Neuronal stem cell (in vitro differentiated cells): ENCODE data around the gene PLD6.

Experiments
- DNase-seq: peaks from one replicate; pipeline ENCODE4 v3.0.0-alpha.2; 2013; ENCODE audit warnings: low spot score
- H2AFZ ChIP-seq: one replicate; pipeline ENCODE4 v1.6.1; 2013; ENCODE audit warnings: mild to moderate bottlenecking, low read length, inconsistent platforms
- H2AK5ac ChIP-seq: 2 replicates; pipeline ENCODE4 v1.6.1; 2013; ENCODE audit warnings: low read depth, mild to moderate bottlenecking, inconsistent platforms, low read length, moderate library complexity, mixed read lengths
- H2BK120ac ChIP-seq: 2 replicates; pipeline ENCODE4 v1.6.1; 2013; ENCODE audit warnings: low read depth, mild to moderate bottlenecking, inconsistent platforms, low read length, moderate library complexity, mixed read lengths
- H2BK12ac ChIP-seq: one replicate; pipeline ENCODE4 v1.6.1; 2013; ENCODE audit warnings: low read length, inconsistent platforms
- H2BK15ac ChIP-seq: 2 replicates; pipeline ENCODE4 v1.6.1; 2013; ENCODE audit warnings: mild to moderate bottlenecking, low read length, inconsistent platforms, mixed read lengths
- H2BK5ac ChIP-seq: one replicate; pipeline ENCODE4 v1.6.1; 2013; ENCODE audit warnings: inconsistent platforms, mild to moderate bottlenecking, low read length, moderate library complexity
- H3K14ac ChIP-seq: one replicate; pipeline ENCODE4 v1.6.1; 2013; ENCODE audit warnings: low read length, inconsistent platforms
- H3K18ac ChIP-seq: 2 replicates; pipeline ENCODE4 v1.6.1; 2013; ENCODE audit warnings: low read length, inconsistent platforms
- H3K23ac ChIP-seq: 2 replicates; pipeline ENCODE4 v1.6.1; 2013; ENCODE audit warnings: low read depth, mild to moderate bottlenecking, mixed read lengths, low read length, inconsistent platforms; ENCODE audit not compliant: poor library complexity
- H3K27ac ChIP-seq: replicated peaks from 3 replicates; pipeline ENCODE4 v1.5.1; 2013; ENCODE audit warnings: low read length, inconsistent platforms
- H3K27me3 ChIP-seq, 3 experiments: 2 replicates each; pipeline ENCODE4 v1.6.1; 2013; ENCODE audit warnings: low read length in 3 of 3, mild to moderate bottlenecking in 2 of 3, inconsistent platforms in 1 of 3, low read depth in 1 of 3, mixed read lengths in 1 of 3, moderate library complexity in 1 of 3; ENCODE audit not compliant: control insufficient read depth in 3 of 3, insufficient read depth in 3 of 3
- H3K36me3 ChIP-seq, 2 donors: replicated peaks in 1 of 2; 2 replicates each; pipeline ENCODE4 v1.6.1; 2013; ENCODE audit warnings: low read length in 2 of 2; ENCODE audit not compliant: control insufficient read depth in 2 of 2, insufficient read depth in 2 of 2
- H3K4ac ChIP-seq: 2 replicates; pipeline ENCODE4 v1.6.1; 2013; ENCODE audit warnings: inconsistent platforms, mild to moderate bottlenecking, low read length, moderate library complexity
- H3K4me1 ChIP-seq, 2 donors: 1 replicate in 1 of 2; 2 replicates in 1 of 2; pipeline ENCODE4 v1.6.1; 2013; ENCODE audit warnings: low read length in 2 of 2, low read depth in 1 of 2; ENCODE audit not compliant: control insufficient read depth in 2 of 2, insufficient read depth in 1 of 2
- H3K4me2 ChIP-seq: one replicate; pipeline ENCODE4 v1.6.1; 2013; ENCODE audit warnings: mild to moderate bottlenecking, low read length, inconsistent platforms; ENCODE audit not compliant: insufficient read depth, poor library complexity, severe bottlenecking
- H3K4me3 ChIP-seq, 2 donors: 2 replicates each; pipeline ENCODE4 v1.5.1; 2013; ENCODE audit warnings: low read length in 2 of 2, mild to moderate bottlenecking in 2 of 2, inconsistent platforms in 1 of 2, moderate library complexity in 1 of 2
- H3K79me1 ChIP-seq: one replicate; pipeline ENCODE4 v1.6.1; 2013; ENCODE audit warnings: low read depth, mild to moderate bottlenecking, inconsistent platforms, low read length, moderate library complexity
- H3K9ac ChIP-seq: one replicate; pipeline ENCODE4 v1.6.1; 2013; ENCODE audit warnings: mild to moderate bottlenecking, low read depth, low read length, inconsistent platforms; ENCODE audit not compliant: poor library complexity
- H3K9me3 ChIP-seq, 2 donors: replicated peaks in 1 of 2; 2 replicates each; pipeline versions ENCODE3 to v1.6.1; 2013; ENCODE audit warnings: low read length in 2 of 2, mild to moderate bottlenecking in 2 of 2, inconsistent platforms in 1 of 2, low read depth in 1 of 2, mixed read lengths in 1 of 2, moderate library complexity in 1 of 2; ENCODE audit not compliant: control insufficient read depth in 2 of 2, insufficient read depth in 1 of 2
- H4K8ac ChIP-seq: one replicate; pipeline ENCODE4 v1.6.1; 2013; ENCODE audit warnings: low read depth, mild to moderate bottlenecking, inconsistent platforms, low read length, moderate library complexity
- H4K91ac ChIP-seq: one replicate; pipeline ENCODE4 v1.6.1; 2013; ENCODE audit warnings: low read length, low read depth, mild to moderate bottlenecking, inconsistent platforms; ENCODE audit not compliant: poor library complexity
- WGBS, 2 donors: extraction: QIAGEN DNeasy Blood & Tissue Kit; methylation state at CpG; one replicate each; pipeline ENCODE4 v1.1.7; 2013; ENCODE audit warnings: missing lambda C conversion rate in 2 of 2, mixed read lengths in 1 of 2; ENCODE audit not compliant: insufficient read length in 2 of 2, insufficient replicate concordance in 1 of 2; ENCODE audit errors: extremely low coverage in 2 of 2; 5-methylcytosine and 5-hydroxymethylcytosine counted together

PLD6 gene

GRCh38 chr17:17200831-17201230, 5.3 kb downstream of the PLD6 start:
- no peaks in the 10 kb centered on the region for H3K36me3 ChIP-seq
- no peak overlapping the region for H2BK120ac ChIP-seq
- no peak overlapping the region for H3K23ac ChIP-seq
- H3K4ac ChIP-seq: no peak overlapping the region
- no peak overlapping the region for H3K14ac ChIP-seq
- no peak overlapping the region for H4K8ac ChIP-seq
- H2AK5ac ChIP-seq: no peak overlapping the region
- no peak overlapping the region for H3K4me2 ChIP-seq
- no peak overlapping the region for H4K91ac ChIP-seq
- no peak overlapping the region for H2BK15ac ChIP-seq
- peaks cover 1 to 10% of the 10 kb centered on the region in 2 donors for H3K4me1 ChIP-seq
- no peak overlapping the region for H3K4me3 ChIP-seq
- H3K27me3 ChIP-seq: no peaks in the 10 kb centered on the region
- H2AFZ ChIP-seq: peak overlapping the region; percentile 75
- no peaks in the 10 kb centered on the region for H3K9me3 ChIP-seq
- no peak overlapping the region for H2BK12ac ChIP-seq
- no peak overlapping the region for H3K18ac ChIP-seq
- H3K79me1 ChIP-seq: no peaks in the 10 kb centered on the region
- no peak overlapping the region for H3K9ac ChIP-seq
- no peak overlapping the region for H2BK5ac ChIP-seq
- WGBS, 2 donors: no CpG with 5 or more reads among the region's 5 CpGs
- DNase-seq: no peak
- H3K27ac ChIP-seq: no peak overlapping the region

GRCh38 chr17:17200311-17200710, 5.8 kb downstream of the PLD6 start:
- Histone ChIP-seq H3K27me3 (no peaks in the 10 kb centered on the region), H2BK15ac (no peak overlapping the region), H3K27ac (no peak overlapping the region), H3K4me1 (peaks cover 1 to 10% of the 10 kb centered on the region in 2 donors), H2BK120ac (no peak overlapping the region), H2BK5ac (no peak overlapping the region), H3K9me3 (no peaks in the 10 kb centered on the region), H4K91ac (no peak overlapping the region), H3K36me3 (no peaks in the 10 kb centered on the region), H2BK12ac (no peak overlapping the region), H3K4me2 (no peak overlapping the region), H3K4me3 (no peak overlapping the region), H4K8ac (no peak overlapping the region), H3K4ac (no peak overlapping the region), H3K9ac (no peak overlapping the region), H3K14ac (no peak overlapping the region), H3K23ac (no peak overlapping the region), H2AFZ (peak overlapping the region; percentile 75), H3K79me1 (no peaks in the 10 kb centered on the region), H2AK5ac (no peak overlapping the region), H3K18ac (no peak overlapping the region)
- WGBS, 2 donors: no CpG with 5 or more reads among the region's 7 CpGs
- no peak for DNase-seq

GRCh38 chr17:17198281-17198680, 7.9 kb downstream of the PLD6 start:
- H3K9me3 ChIP-seq: no peaks in the 10 kb centered on the region
- H2AK5ac ChIP-seq: no peak overlapping the region
- no peak overlapping the region for H3K27ac ChIP-seq
- H3K4me1 ChIP-seq: peaks cover 1 to 10% of the 10 kb centered on the region in 2 donors
- H3K79me1 ChIP-seq: no peaks in the 10 kb centered on the region
- no peak overlapping the region for H3K18ac ChIP-seq
- no CpG with 5 or more reads among the region's 1 CpG for WGBS, 2 donors
- no peak overlapping the region for H2BK120ac ChIP-seq
- no peak for DNase-seq
- H3K4ac ChIP-seq: no peak overlapping the region
- H3K4me2 ChIP-seq: no peak overlapping the region
- no peaks in the 10 kb centered on the region for H3K36me3 ChIP-seq
- no peak overlapping the region for H3K9ac ChIP-seq
- H2BK15ac ChIP-seq: no peak overlapping the region
- no peak overlapping the region for H4K91ac ChIP-seq
- no peak overlapping the region for H3K4me3 ChIP-seq
- H2BK5ac ChIP-seq: no peak overlapping the region
- no peak overlapping the region for H2BK12ac ChIP-seq
- no peak overlapping the region for H3K23ac ChIP-seq
- H3K27me3 ChIP-seq: no peaks in the 10 kb centered on the region
- no peak overlapping the region for H2AFZ ChIP-seq
- H4K8ac ChIP-seq: no peak overlapping the region
- H3K14ac ChIP-seq: no peak overlapping the region

GRCh38 chr17:17196776-17197175, 9.4 kb downstream of the PLD6 start:
- no peaks in the 10 kb centered on the region for H3K27me3 ChIP-seq
- H2AFZ ChIP-seq: no peak overlapping the region
- no peak overlapping the region for H3K9ac ChIP-seq
- H2AK5ac ChIP-seq: no peak overlapping the region
- H3K4ac ChIP-seq: no peak overlapping the region
- H3K4me1 ChIP-seq: peaks cover 1 to 10% of the 10 kb centered on the region in 2 donors
- H3K14ac ChIP-seq: no peak overlapping the region
- H3K4me3 ChIP-seq: no peak overlapping the region
- no peak overlapping the region for H3K4me2 ChIP-seq
- no peak overlapping the region for H2BK5ac ChIP-seq
- H3K27ac ChIP-seq: no peak overlapping the region
- no peak overlapping the region for H2BK120ac ChIP-seq
- H2BK15ac ChIP-seq: no peak overlapping the region
- no peak for DNase-seq
- no peak overlapping the region for H4K91ac ChIP-seq
- no peak overlapping the region for H3K23ac ChIP-seq
- no peaks in the 10 kb centered on the region for H3K36me3 ChIP-seq
- no peaks in the 10 kb centered on the region for H3K79me1 ChIP-seq
- H3K9me3 ChIP-seq: no peaks in the 10 kb centered on the region
- H2BK12ac ChIP-seq: no peak overlapping the region
- H3K18ac ChIP-seq: no peak overlapping the region
- H4K8ac ChIP-seq: no peak overlapping the region
